K562 (cell line): Measurements from ENCODE around the gene PRRX1. TPM values are rescaled to one million over a fixed set of nuclear protein-coding genes. Genes with fewer than 3 reads are reported as not detected.

Source experiments
- ARID1B ChIP-seq: fragments of 450-650 bp; IDR thresholded peaks from 2 replicates; pipeline ENCODE4 v1.6.1; 2016; ENCODE audit warnings: antibody characterized with exemption, mild to moderate bottlenecking, inconsistent platforms
- TEAD4 ChIP-seq, 2 experiments: sonication (generic) in 1 of 2; formaldehyde crosslinking in 1 of 2; IDR thresholded peaks; 2 replicates each; pipeline versions ENCODE4 v1.6.1 to v1.8.0; 2012 to 2022; ENCODE audit warnings: borderline replicate concordance in 1 of 2, inconsistent platforms in 1 of 2, low read length in 1 of 2, mild to moderate bottlenecking in 1 of 2, missing genetic modification reagents in 1 of 2
- THRB ChIP-seq: fragments of 450-650 bp; formaldehyde crosslinking; conservative IDR thresholded peaks from 2 replicates; pipeline ENCODE4 v1.4.0; 2022; ENCODE audit warnings: mild to moderate bottlenecking, missing genetic modification characterization
- VEZF1 ChIP-seq: fragments of 200-800 bp; sonication (Bioruptor generic); IDR thresholded peaks from 2 replicates; pipeline ENCODE4 v1.6.1; 2017; ENCODE audit warnings: missing genetic modification characterization, missing compliant biosample characterization
- ZNF175 ChIP-seq: fragments of 200-800 bp; sonication (Bioruptor generic); IDR thresholded peaks from 2 replicates; pipeline ENCODE4 v1.6.1; 2016; ENCODE audit warnings: low read depth, mild to moderate bottlenecking, missing genetic modification characterization, missing compliant biosample characterization
- ZNF347 ChIP-seq: fragments of 450-650 bp; formaldehyde crosslinking; IDR thresholded peaks from 2 replicates; pipeline ENCODE4 v1.4.0; 2020; ENCODE audit warnings: low read depth, mild to moderate bottlenecking, moderate library complexity
- polyA plus RNA-seq, 8 experiments: library from polyadenylated mRNA; depleted of rRNA in 4 of 8; stranded (reverse) in 5 of 8; unstranded in 3 of 8; fragments of >200 nt; fragmentation: Nextera tagmentation in 2 of 8; fragmentation: Illumina TruSeq in 1 of 8; extraction: Ambion mirVana in 2 of 8; extraction: Trizol in 1 of 8; gene quantifications; 2 replicates each; pipeline versions ENCODE4 v1.2.1 to v1.2.3, GENCODE V29; 2011 to 2014; ENCODE audit warnings: inconsistent platforms in 1 of 8, missing spikeins in 1 of 8
- total RNA-seq, 7 experiments: library from RNA; depleted of rRNA in 6 of 7; stranded (reverse); fragments of >200 nt in 6 of 7; fragmentation: Illumina TruSeq in 2 of 7; extraction: Trizol in 2 of 7; gene quantifications; 2 replicates each; pipeline versions ENCODE4 v1.2.1 to v1.2.3, GENCODE V29; 2011 to 2021; ENCODE audit warnings: low replicate concordance in 1 of 7
- TF ChIP-seq, protein P1 (sequence below): fragments of 450-650 bp; IDR thresholded peaks from 2 replicates; pipeline ENCODE4 v1.6.1; 2016; ENCODE audit warnings: borderline replicate concordance

PRRX1 gene
- total and polyA plus RNA-seq, 9 of the 15 experiments (the other 6 are each of a cell fraction or from before 2014, with no cell fraction given) = not detected

DNA sequence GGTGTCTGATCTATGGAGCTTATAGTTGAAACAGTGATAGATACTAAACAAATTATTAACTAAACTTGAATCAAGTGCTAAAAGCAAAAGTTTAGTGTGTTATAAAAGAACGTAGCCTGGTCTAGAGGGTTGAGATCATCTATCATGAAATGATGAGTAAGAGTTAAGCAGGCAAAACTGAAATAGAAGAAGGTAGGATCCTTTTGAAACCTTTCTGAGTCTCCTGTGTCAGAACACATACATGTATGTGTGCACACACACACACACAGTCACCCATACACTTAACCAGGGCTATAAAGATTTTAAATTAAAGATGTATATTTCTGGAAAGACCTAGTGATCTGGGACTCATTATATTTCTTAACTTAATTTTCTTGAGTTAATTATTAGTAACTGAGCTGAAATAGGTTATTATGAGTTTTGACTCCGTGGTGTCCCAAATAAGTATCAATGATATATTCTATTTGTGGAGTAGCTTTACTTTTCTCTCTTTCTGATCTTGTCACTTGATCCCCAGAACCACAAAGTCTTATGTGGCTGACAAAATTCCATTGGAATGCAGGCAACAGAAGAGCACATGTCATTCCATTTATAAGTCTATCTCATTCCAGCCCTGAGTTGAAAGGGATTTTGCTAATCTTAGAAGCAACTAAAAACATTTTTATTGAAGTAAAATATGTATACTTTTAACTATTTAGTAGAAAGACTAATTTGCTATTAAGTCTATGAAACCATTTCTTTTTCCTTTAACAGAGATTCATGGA lies 70.7 kb downstream of the PRRX1 start (continued):
- TF ChIP-seq, protein P1, sequence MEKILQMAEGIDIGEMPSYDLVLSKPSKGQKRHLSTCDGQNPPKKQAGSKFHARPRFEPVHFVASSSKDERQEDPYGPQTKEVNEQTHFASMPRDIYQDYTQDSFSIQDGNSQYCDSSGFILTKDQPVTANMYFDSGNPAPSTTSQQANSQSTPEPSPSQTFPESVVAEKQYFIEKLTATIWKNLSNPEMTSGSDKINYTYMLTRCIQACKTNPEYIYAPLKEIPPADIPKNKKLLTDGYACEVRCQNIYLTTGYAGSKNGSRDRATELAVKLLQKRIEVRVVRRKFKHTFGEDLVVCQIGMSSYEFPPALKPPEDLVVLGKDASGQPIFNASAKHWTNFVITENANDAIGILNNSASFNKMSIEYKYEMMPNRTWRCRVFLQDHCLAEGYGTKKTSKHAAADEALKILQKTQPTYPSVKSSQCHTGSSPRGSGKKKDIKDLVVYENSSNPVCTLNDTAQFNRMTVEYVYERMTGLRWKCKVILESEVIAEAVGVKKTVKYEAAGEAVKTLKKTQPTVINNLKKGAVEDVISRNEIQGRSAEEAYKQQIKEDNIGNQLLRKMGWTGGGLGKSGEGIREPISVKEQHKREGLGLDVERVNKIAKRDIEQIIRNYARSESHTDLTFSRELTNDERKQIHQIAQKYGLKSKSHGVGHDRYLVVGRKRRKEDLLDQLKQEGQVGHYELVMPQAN = no peak
- TF ChIP-seq TEAD4 (IDR thresholded peaks at IDR 0.05; ENCODE audit: low read length) (no peak), TEAD4 (CRISPR knock-in tag; IDR thresholded peaks at IDR 0.05; ENCODE audit: borderline replicate concordance) (no peak), THRB (CRISPR knock-in tag) (no peak), ZNF175 (no peak), VEZF1 (no peak), ZNF347 (CRISPR knock-in tag) (no peak), ARID1B (no peak)
